Fibroblast of lung (primary cell): ENCODE results near the gene PCYT1A.

Experiments used
- CTCF ChIP-seq, 2 donors: IDR thresholded peaks in 1 of 2; conservative IDR thresholded peaks in 1 of 2; 1 replicate in 1 of 2; 2 replicates in 1 of 2; pipeline ENCODE4 v1.5.1; 2011 to 2012; ENCODE audit warnings: low read length in 2 of 2, control low read depth in 1 of 2, inconsistent platforms in 1 of 2, low read depth in 1 of 2, mild to moderate bottlenecking in 1 of 2
- EZH2 ChIP-seq: IDR thresholded peaks from 2 replicates; pipeline ENCODE4 v1.5.1; 2012; ENCODE audit warnings: low read length, control low read depth, mild to moderate bottlenecking; ENCODE audit errors: missing control alignments

- TF ChIP-seq CTCF (conservative IDR thresholded peaks at IDR 0.05 in 1 of 2, IDR thresholded peaks at IDR 0.05 in 1 of 2; ENCODE audit: low read depth in 1 of 2, low read length in 2 of 2) (no peak), EZH2 (no peak)
These were observed 5.6 kb downstream of the PCYT1A start for GRCh38 chr3:196281962-196282361.
